Activated T-helper 17 cell treated with anti-CD3 and anti-CD28 coated beads, Interleukin-2, amount 50 U/mL, for 72 hours (primary cell): ENCODE data around the gene PAQR4. TPM values are rescaled to one million over a fixed set of nuclear protein-coding genes. Genes with fewer than 3 reads are reported as not detected.

Source experiments
- ATAC-seq: fragments of 150-1000 bp; cut with Tn5 transposase; replicated peaks from 2 replicates; pipeline ENCODE4 v1.10.0; 2021; ENCODE audit warnings: mild to moderate bottlenecking, moderate library complexity
- H3K27ac Mint-ChIP-seq: one replicate; pipeline ENCODE4 v1.8.0; 2022; ENCODE audit warnings: mixed read lengths
- H3K27me3 Mint-ChIP-seq: one replicate; pipeline ENCODE4 v1.8.0; 2022; ENCODE audit warnings: mixed read lengths
- H3K36me3 Mint-ChIP-seq: one replicate; pipeline ENCODE4 v1.8.0; 2022; ENCODE audit warnings: low read depth, mild to moderate bottlenecking, mixed read lengths
- H3K4me1 Mint-ChIP-seq: one replicate; pipeline ENCODE4 v1.8.0; 2022; ENCODE audit warnings: mixed read lengths
- H3K4me3 Mint-ChIP-seq: one replicate; pipeline ENCODE4 v1.8.0; 2022; ENCODE audit warnings: mild to moderate bottlenecking, mixed read lengths
- H3K9me3 Mint-ChIP-seq: one replicate; pipeline ENCODE4 v1.8.0; 2022; ENCODE audit warnings: mixed read lengths
- total RNA-seq, 2 donors: library from RNA; stranded (reverse); gene quantifications; one replicate each; pipeline ENCODE4 v1.2.3, GENCODE V29; 2022

PAQR4 gene
- total RNA-seq, 2 donors from 2014 or later = 24.4 to 41.4 TPM

DNA sequence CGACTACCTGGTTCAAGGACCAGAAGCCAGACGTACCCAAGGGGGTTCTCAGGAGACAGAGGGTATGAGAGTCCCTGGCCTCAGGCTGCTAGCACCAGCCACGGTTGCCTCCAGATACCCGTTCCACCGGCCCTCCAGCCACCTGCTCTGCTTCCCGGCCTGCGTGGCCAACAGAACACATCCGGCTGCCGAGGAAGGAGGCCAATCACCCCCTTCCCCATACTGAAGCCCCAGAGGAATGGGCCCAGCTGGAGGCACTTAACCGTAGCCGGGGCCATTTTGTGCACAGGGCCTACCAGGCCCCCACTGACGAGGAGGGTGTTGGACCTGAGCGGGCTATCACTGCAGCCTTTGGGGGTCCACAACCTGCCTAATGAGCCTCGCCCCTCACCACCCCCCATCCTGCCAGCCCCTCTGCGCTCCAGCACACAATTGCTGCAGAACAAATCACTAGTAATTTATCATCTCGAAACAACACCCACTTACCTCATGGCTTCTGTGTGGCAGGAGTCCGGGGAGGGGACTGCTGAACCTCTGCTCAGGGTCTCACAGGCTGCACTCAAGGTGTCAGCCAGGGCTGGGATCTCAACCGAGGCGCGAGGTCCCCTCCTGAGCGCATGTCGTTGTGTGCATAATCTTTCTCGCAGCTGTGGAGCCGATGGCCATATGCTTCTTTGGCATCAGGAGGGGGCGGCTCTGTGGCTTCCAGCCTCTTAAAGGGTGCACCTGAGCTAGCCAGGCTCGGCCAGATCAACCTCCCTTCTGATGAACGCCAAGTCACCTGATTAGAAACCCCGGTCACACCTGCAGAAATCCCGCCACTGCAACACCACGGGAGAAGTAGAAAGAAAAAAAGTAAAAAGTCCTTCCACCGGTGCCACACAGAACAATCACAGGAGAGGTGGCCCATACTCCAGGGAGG lies 15.2 kb upstream of the PAQR4 start:
- H3K36me3 Mint-ChIP-seq = no peaks in the 10 kb centered on the region
- H3K4me3 Mint-ChIP-seq = no peak overlapping the region
- no peaks in the 10 kb centered on the region for H3K4me1 Mint-ChIP-seq
- H3K27ac Mint-ChIP-seq = no peak overlapping the region
- no peak for ATAC-seq
- no peaks in the 10 kb centered on the region for H3K9me3 Mint-ChIP-seq
- H3K27me3 Mint-ChIP-seq = peaks cover 4% of the 10 kb centered on the region

DNA sequence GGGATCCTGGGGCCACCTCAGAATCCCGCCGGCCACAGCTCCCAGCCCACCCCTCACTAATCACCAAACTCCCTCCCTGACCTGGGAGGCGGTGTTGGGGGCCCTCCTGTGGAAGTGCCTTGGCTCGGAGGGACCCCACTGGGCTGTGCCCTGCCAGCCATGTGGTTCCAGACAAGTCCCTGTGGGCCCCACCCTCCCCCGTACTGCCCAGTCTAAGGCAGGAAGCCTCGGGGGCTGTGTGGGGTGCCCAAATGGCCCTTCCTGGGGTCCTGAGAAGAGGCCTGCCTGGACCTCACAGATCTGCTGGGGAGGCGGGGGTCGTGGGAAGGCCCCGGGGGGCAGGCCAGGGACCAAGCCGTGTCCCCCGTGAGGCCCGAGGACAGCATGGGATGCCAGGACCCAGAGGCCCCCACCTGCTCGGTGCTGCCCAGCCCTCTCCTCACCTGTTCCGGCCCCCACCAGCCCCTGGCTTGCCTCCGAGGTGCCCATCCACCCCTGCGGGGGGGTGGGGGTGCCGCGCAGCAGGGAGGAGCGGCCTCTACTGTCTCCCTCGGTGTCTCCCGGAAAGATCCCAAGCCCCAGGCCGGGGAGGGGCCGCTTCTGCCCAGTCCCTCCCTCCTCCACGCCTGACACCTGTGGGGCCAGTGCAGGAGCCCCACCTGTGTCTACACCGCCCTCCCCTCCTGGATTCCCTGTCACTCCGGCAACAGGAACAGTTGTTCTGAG lies 14.3 kb upstream of the PAQR4 start:
- Mint-ChIP-seq H3K27ac (no peak overlapping the region), H3K4me1 (no peaks in the 10 kb centered on the region), H3K27me3 (peaks cover 4% of the 10 kb centered on the region), H3K4me3 (no peak overlapping the region), H3K9me3 (no peaks in the 10 kb centered on the region), H3K36me3 (no peaks in the 10 kb centered on the region)
- no peak for ATAC-seq

DNA sequence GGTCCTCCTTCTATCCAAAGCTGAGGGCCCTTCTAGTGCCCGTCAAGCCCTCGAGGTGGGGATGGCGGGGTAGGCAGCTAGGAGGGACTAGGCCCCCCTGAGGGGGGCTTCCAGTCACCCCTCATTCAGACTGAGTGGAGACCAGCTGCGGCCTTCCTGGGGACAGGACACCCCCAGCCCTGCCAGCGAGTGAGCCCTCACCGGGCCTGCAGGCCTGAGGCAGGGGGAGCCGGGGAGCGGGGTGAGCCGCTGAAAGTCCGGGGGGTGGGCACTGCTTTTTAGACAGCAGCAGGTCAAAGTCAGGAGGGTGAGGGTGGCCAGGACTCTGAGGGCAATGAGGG lies 13.7 kb upstream of the PAQR4 start:
- ATAC-seq = no peak
- H3K9me3 Mint-ChIP-seq = no peaks in the 10 kb centered on the region
- H3K4me1 Mint-ChIP-seq = no peaks in the 10 kb centered on the region
- H3K27me3 Mint-ChIP-seq = peaks cover 4% of the 10 kb centered on the region
- H3K27ac Mint-ChIP-seq = no peak overlapping the region
- H3K36me3 Mint-ChIP-seq = no peaks in the 10 kb centered on the region
- no peak overlapping the region for H3K4me3 Mint-ChIP-seq

DNA sequence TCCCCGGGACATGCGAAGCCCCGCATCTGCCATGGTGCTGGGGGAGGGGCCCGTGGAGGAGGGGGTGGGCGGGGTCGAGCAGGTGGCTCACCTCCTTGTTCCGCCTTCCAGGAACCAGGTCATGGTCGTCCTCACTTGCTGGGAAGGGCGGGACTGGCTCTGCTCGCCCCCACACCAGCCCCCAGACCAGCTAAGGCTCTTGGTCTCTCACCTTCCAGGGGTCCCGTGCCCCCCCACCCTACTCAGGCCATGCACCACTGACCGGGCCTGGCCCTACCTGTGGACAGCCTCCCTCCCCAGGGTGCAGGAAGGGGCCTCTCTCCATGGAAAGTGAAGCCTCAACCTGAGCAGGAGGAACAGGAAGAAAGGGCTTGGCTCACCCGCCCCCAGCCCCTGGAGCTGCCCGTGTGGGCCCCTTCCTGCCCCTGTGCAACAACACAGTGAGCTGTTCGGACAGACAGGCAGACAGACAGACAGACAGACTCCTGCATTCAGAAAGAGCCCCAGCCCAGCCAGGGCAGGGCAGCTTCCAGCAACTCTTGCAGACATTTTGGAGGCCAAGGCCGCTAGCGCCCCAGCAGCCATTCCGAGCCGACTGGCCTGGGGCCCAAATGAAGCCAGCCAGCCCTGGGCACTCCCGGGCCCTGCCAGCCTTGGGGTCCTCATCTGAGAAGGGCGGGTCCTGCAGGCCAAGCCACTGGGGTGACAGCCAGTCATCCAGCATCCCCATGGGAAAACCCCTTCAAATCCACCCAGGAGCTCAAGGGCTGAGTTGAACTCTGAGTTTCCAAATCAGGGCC lies 13.2 kb upstream of the PAQR4 start:
- no peak for ATAC-seq
- Mint-ChIP-seq H3K4me3 (no peak overlapping the region), H3K36me3 (no peaks in the 10 kb centered on the region), H3K27me3 (peaks cover 4% of the 10 kb centered on the region), H3K9me3 (no peaks in the 10 kb centered on the region), H3K4me1 (no peaks in the 10 kb centered on the region), H3K27ac (no peak overlapping the region)

DNA sequence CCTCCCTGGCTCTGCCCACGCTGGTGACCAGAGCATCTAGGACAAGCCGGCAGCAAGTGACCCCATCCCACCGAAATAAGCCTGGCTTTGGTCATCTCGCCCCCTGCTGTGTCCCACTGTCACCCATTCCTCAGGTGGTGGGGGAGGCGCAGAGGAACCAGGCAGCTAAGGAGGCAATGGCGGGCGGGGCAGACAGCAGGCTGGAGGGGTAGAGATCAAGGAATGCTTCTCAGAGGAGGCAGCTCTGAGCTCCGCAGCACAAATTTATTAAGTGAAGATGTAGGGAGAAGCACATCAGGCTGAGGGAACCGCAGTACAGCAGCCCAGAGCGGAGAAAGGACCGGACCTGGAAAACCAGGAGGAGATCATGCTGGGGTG lies 12.6 kb upstream of the PAQR4 start:
- no peaks in the 10 kb centered on the region for H3K36me3 Mint-ChIP-seq
- H3K4me3 Mint-ChIP-seq = no peak overlapping the region
- no peak for ATAC-seq
- H3K9me3 Mint-ChIP-seq = no peaks in the 10 kb centered on the region
- no peak overlapping the region for H3K27ac Mint-ChIP-seq
- H3K27me3 Mint-ChIP-seq = peaks cover 4% of the 10 kb centered on the region
- H3K4me1 Mint-ChIP-seq = no peaks in the 10 kb centered on the region

DNA sequence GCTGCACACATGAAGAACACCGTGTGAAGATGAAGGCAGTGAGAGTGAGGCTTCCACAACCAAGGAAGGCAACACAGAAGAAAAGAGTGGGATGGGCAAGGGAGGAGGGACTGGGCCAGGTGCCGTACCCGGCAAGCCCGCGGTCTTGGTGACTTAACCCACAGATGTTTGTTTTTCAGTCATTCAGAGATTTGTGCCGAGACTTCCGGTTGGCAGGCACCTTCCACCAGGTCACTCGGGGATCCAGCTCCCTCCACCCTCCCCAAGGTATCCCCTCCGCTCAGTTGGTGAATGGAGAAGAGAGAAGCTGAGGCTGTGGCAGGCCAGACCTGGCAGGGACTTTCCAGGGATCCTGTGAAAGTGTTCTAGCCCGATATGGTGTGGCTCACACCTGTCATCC lies 9.9 kb upstream of the PAQR4 start:
- Mint-ChIP-seq H3K36me3 (no peaks in the 10 kb centered on the region), H3K27me3 (peaks cover 11% of the 10 kb centered on the region), H3K4me3 (no peak overlapping the region), H3K4me1 (no peaks in the 10 kb centered on the region), H3K9me3 (no peaks in the 10 kb centered on the region), H3K27ac (no peak overlapping the region)
- no peak for ATAC-seq

DNA sequence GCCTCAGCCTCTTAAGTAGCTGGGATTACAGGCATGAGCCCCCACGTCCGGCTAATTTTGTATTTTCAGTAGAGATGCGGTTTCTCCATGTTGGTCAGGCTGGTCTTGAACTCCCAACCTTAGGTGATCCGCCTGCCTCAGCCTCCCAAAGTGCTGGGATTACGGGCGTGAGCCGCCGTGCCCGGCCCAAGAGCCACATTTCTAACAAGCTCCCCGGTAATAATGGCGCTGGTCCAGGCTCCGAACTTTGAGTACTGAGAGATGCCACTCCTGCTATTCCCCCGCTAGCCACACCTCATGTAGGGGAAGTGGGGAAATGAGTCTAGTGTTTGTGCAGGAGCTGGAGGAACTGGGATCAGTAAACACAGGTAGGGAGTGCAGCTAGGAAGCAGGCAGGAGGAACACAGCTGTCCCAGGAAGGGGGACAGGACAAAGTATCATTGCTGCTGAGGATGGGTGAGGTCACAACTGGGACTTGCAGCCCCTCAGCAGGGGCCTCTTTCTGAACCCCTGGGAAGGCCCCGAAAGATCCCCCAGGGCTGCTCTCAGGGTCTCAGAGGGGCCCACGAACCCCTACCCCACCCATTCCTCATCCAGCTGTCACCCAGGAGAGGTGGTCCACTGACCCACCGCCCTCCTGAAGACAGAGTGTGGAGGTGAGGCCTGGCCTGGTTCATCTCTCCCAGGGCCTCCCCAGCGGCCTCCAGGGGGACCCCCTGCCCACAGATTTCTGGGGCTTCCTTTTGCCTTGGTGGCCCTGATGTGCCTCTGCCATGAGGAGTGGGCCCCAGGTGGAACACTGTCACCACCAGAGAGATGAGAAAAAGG lies 8.8 kb upstream of the PAQR4 start:
- Mint-ChIP-seq H3K36me3 (no peaks in the 10 kb centered on the region), H3K4me3 (no peak overlapping the region), H3K9me3 (no peaks in the 10 kb centered on the region)

DNA sequence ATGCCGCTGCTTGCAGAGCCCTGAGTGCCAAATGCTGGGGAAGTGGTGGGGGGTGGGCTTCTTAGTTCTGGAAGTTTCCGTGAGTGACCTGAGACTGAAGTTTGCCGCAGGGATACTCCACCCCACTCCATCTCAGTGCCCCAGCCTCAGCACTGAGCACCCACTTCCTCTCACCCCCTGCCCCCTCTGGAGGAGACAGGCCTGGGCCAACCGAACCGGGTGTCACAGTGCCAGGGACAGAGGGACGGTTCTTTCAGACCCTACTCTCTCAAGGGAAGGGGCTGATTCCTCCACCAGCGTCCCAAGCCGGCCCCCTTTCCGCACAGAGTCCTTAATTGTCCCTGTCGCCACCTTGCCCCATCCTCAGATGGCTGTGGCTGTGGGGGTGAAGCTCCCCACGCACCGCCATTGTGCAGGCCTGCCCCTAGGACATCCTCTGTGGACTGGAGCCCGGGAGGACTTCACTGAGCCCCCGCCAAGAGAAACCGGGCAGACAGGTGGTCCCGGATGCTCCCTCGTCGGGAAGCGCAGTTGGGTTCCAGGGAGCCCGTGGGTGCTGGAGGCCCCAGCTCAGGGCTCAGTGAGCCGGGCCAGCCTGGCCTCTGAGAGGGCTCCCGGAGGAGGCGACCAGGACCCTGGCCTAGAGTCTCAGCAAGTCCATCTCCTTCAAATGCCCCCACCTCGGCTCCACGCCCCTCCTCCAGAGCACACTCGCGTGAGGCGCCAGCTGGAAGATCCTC lies 6.6 kb upstream of the PAQR4 start:
- Mint-ChIP-seq H3K4me3 (peak overlapping the region; percentile 21), H3K27me3 (peaks cover 8% of the 10 kb centered on the region), H3K27ac (no peak overlapping the region), H3K4me1 (no peaks in the 10 kb centered on the region), H3K36me3 (no peaks in the 10 kb centered on the region), H3K9me3 (no peaks in the 10 kb centered on the region)
- no peak for ATAC-seq

More for the DNA sequence above, 8.8 kb upstream of the PAQR4 start:
- no peak for ATAC-seq
- Mint-ChIP-seq H3K4me1 (no peaks in the 10 kb centered on the region), H3K27me3 (peaks cover 12% of the 10 kb centered on the region), H3K27ac (no peak overlapping the region)

DNA sequence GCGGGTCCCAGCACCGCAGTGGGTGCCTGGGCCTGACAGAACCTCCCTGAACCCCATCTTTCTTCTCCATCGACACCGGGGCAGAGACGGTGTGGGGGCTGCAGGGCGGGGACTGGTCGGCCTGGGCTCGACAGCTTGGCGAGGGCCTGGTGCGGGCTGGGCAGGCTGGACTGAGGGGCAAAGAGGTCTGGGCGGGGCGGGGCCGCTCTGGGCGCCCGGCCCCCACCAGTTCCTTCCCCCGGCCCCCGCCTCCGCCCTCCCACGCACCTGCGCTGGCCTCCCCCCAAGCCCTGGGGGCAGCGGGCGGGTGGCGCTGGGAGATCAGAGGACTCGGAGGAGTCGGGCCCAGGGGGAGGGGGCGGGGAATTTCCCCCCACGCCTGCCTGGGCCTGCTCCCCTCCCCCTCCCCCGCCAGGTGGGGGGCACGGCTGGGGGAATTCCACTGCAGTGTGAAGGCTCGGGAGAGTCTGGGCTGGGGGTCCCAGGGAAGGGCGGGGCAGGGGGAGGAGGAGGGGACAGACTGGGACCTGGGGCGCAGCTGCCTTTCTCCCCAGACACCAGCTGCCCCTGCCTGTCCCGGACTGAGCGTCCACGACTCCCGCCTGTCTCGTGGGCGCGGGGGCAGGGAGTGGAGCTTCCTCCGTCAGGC lies 6.0 kb upstream of the PAQR4 start:
- Mint-ChIP-seq H3K9me3 (no peaks in the 10 kb centered on the region), H3K4me3 (peak overlapping the region; percentile 68), H3K36me3 (peaks cover 4% of the 10 kb centered on the region), H3K27me3 (peaks cover 10% of the 10 kb centered on the region), H3K4me1 (peaks cover under 1% of the 10 kb centered on the region), H3K27ac (no peak overlapping the region)
- no peak for ATAC-seq

DNA sequence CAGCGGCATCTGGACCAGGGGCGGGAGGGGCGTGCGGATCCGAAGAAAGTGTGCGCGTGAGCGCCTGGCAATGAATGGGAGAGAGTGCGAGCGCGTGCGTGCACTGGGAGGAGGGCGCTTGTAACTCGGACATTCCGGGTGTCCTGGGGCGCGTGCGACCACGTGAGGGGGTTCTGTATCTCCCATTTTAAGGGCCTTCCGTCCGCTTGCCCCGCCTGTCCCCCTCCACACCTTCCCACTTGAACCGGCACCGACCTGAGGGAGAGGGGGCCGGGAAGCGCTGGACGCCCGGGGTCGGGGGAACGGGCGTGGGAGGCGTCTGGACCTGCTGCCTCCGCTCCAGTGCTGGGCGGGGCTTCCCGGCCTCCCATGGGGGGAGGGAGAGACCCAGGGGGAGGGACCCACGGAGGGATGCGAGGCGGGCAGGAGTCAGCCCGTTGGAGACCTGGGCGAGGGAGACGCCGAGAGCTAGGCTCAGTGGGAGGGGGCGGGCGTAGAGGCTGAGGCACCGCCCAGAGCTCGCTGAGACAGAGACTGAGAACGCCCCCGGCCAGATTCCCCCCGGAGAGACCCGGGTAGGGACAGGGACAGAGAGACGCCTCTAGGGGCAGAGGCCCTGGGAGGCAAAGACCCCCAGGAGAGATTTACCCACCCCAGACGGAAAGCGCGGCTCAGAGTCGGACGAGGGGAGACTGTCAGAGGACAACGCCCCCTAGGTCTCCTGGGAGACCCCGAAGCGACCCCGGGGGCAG lies 5.2 kb upstream of the PAQR4 start, which contains the start of gene KREMEN2:
TSS of gene KREMEN2 (plus strand) at position 553 of the 752 bp plus-strand sequence. CDS start 246 bp downstream, outside the sequence.
- H3K36me3 Mint-ChIP-seq = peaks cover 10% of the 10 kb centered on the region

DNA sequence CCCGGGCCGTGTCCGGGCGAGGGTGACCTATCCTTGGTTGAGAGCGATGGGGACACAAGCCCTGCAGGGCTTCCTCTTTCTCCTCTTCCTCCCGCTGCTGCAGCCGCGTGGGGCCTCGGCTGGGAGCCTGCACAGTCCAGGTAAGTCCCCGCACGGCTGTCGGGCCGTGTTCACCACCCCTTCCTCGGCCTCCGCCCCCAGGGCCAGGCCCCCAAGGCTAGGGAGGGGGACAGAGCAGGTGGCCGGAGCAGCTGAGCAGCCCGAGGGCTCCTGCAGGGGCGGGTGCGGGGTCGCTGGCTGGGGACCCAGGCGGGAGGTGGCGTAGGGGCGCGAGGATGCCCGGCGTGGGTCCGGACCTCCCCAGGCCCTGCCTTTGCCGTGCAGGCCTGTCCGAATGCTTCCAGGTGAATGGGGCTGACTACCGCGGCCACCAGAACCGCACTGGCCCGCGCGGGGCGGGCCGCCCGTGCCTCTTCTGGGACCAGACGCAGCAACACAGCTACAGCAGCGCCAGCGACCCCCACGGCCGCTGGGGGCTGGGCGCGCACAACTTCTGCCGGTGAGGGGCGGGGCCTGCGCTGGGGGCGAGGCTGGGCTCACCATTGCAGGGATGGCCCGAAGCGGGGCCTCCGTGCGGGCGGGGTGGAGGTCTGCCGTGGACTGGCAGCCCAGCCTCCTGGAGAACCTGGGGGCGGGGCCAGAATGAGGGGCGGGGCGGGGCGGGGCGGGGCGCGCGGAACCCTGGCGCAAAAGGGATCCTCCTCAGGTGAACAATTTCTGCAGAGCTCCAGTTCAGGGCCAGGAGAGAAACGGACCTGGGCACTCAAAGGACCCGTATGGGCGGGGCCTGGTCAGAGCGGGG lies 4.4 kb upstream of the PAQR4 start:
- no peak for ATAC-seq
- Mint-ChIP-seq H3K4me1 (peaks cover 5% of the 10 kb centered on the region), H3K27me3 (peaks cover 12% of the 10 kb centered on the region), H3K4me3 (peak overlapping the region; percentile 68), H3K27ac (no peak overlapping the region), H3K36me3 (peaks cover 10% of the 10 kb centered on the region), H3K9me3 (no peaks in the 10 kb centered on the region)

More for the DNA sequence above, 5.2 kb upstream of the PAQR4 start, which contains the start of gene KREMEN2:
- Mint-ChIP-seq H3K4me1 (peaks cover 5% of the 10 kb centered on the region), H3K27me3 (peaks cover 12% of the 10 kb centered on the region), H3K4me3 (peak within 1 kb of the TSS; percentile 68), H3K27ac (no peak within 1 kb of the TSS), H3K9me3 (no peaks in the 10 kb centered on the region)
- no peak for ATAC-seq
